Naive B cell (primary cell): ENCODE results near the gene DLGAP4. TPM values are rescaled to one million over a fixed set of nuclear protein-coding genes. Genes with fewer than 3 reads are reported as not detected.

Source experiments
- ATAC-seq, 2 donors: fragments of 150-1000 bp; cut with Tn5 transposase; 2 replicates each; pipeline ENCODE4 v1.10.0; 2021; ENCODE audit warnings: low read depth in 2 of 2, mild to moderate bottlenecking in 2 of 2, moderate library complexity in 2 of 2
- DNase-seq: peaks from one replicate; pipeline ENCODE4 v3.0.0; 2022
- H3K27ac Mint-ChIP-seq, 6 donors: one replicate each; pipeline ENCODE4 v1.8.0; 2020 to 2022; ENCODE audit warnings: mild to moderate bottlenecking in 6 of 6, mixed read lengths in 6 of 6, moderate library complexity in 5 of 6, inconsistent platforms in 2 of 6
- H3K27me3 Mint-ChIP-seq, 3 donors: one replicate each; pipeline ENCODE4 v1.8.0; 2021 to 2022; ENCODE audit warnings: mixed read lengths in 3 of 3, mild to moderate bottlenecking in 1 of 3
- H3K36me3 Mint-ChIP-seq, 2 donors: one replicate each; pipeline ENCODE4 v1.8.0; 2020 to 2022; ENCODE audit warnings: mixed read lengths in 2 of 2, inconsistent platforms in 1 of 2, mild to moderate bottlenecking in 1 of 2
- H3K4me1 Mint-ChIP-seq, 3 donors: one replicate each; pipeline ENCODE4 v1.8.0; 2020 to 2022; ENCODE audit warnings: mixed read lengths in 3 of 3, inconsistent platforms in 1 of 3, mild to moderate bottlenecking in 1 of 3, moderate library complexity in 1 of 3
- H3K4me3 Mint-ChIP-seq, 8 donors: one replicate each; pipeline ENCODE4 v1.8.0; 2020 to 2022; ENCODE audit warnings: mild to moderate bottlenecking in 8 of 8, mixed read lengths in 8 of 8, moderate library complexity in 8 of 8, inconsistent platforms in 2 of 8
- H3K9me3 Mint-ChIP-seq, 7 donors: one replicate each; pipeline ENCODE4 v1.8.0; 2020 to 2022; ENCODE audit warnings: mixed read lengths in 7 of 7, mild to moderate bottlenecking in 5 of 7, inconsistent platforms in 2 of 7, moderate library complexity in 1 of 7
- polyA plus RNA-seq, 6 donors: library from polyadenylated mRNA; unstranded; fragments of 300-500 nt; fragmentation: Illumina TruSeq; gene quantifications; one replicate each; pipeline ENCODE4 v1.2.3, GENCODE V29; 2021; ENCODE audit warnings: low read depth in 6 of 6

DLGAP4 gene
- polyA plus RNA-seq, 6 donors from 2014 or later = 15.3 to 35.5 (median 21.1) TPM

- DNase-seq = no peak
- Mint-ChIP-seq H3K4me1 (no peaks in the 10 kb centered on the region), H3K36me3 (no peaks in the 10 kb centered on the region), H3K27ac (peak overlapping the region in 1 of 6 donors; percentile 6), H3K9me3 (no peaks in the 10 kb centered on the region), H3K4me3 (no peak overlapping the region), H3K27me3 (peaks cover 12 to 33% (median 32%) of the 10 kb centered on the region in 3 donors)
- ATAC-seq = no peak
Measured at GRCh38 chr20:36281785-36282380, 24.3 kb upstream of the DLGAP4 start.

GRCh38 chr20:36284751-36285150 is 21.4 kb upstream of the DLGAP4 start:
- ATAC-seq = no peak
- peaks cover 23 to 48% (median 42%) of the 10 kb centered on the region in 3 donors for H3K27me3 Mint-ChIP-seq

GRCh38 chr20:36285746-36286447 is 20.2 kb upstream of the DLGAP4 start:
- H3K36me3 Mint-ChIP-seq = no peaks in the 10 kb centered on the region
- no peak overlapping the region for H3K27ac Mint-ChIP-seq
- ATAC-seq = no peak
- peaks cover 0 to 3% (median 0%) of the 10 kb centered on the region in 7 donors for H3K9me3 Mint-ChIP-seq
- no peaks in the 10 kb centered on the region for H3K4me1 Mint-ChIP-seq
- no peak overlapping the region for H3K4me3 Mint-ChIP-seq
- H3K27me3 Mint-ChIP-seq = peaks cover 18 to 41% (median 39%) of the 10 kb centered on the region in 3 donors
- no peak for DNase-seq

More at GRCh38 chr20:36284751-36285150, 21.4 kb upstream of the DLGAP4 start:
- Mint-ChIP-seq H3K36me3 (no peaks in the 10 kb centered on the region), H3K4me3 (no peak overlapping the region), H3K4me1 (no peaks in the 10 kb centered on the region), H3K9me3 (peaks cover 0 to 3% (median 0%) of the 10 kb centered on the region in 7 donors), H3K27ac (no peak overlapping the region)
- DNase-seq = no peak

- no peaks in the 10 kb centered on the region for H3K4me1 Mint-ChIP-seq
- no peaks in the 10 kb centered on the region for H3K36me3 Mint-ChIP-seq
- H3K4me3 Mint-ChIP-seq = peak overlapping the region in 1 of 8 donors; percentile 62
- H3K27me3 Mint-ChIP-seq = peaks cover 56 to 80% (median 74%) of the 10 kb centered on the region in 3 donors
- ATAC-seq = no peak
- no peak for DNase-seq
- H3K9me3 Mint-ChIP-seq = peaks cover 0 to 6% (median 0%) of the 10 kb centered on the region in 7 donors
- H3K27ac Mint-ChIP-seq = no peak overlapping the region
Measured at GRCh38 chr20:36297656-36298055, 8.5 kb upstream of the DLGAP4 start.

- DNase-seq (no peak), ATAC-seq (no peak)
- Mint-ChIP-seq H3K27me3 (peaks cover 60 to 83% (median 78%) of the 10 kb centered on the region in 3 donors), H3K4me1 (no peaks in the 10 kb centered on the region), H3K9me3 (peaks cover 0 to 6% (median 0%) of the 10 kb centered on the region in 7 donors), H3K27ac (no peak overlapping the region), H3K36me3 (no peaks in the 10 kb centered on the region), H3K4me3 (no peak overlapping the region)
Measured at GRCh38 chr20:36298061-36298460, 8.1 kb upstream of the DLGAP4 start.

- peaks cover 0 to 3% (median 0%) of the 10 kb centered on the region in 3 donors for H3K4me1 Mint-ChIP-seq
- no peaks in the 10 kb centered on the region for H3K36me3 Mint-ChIP-seq
- peaks cover 0 to 6% (median 0%) of the 10 kb centered on the region in 7 donors for H3K9me3 Mint-ChIP-seq
- no peak overlapping the region for H3K27ac Mint-ChIP-seq
- no peak for DNase-seq
- H3K27me3 Mint-ChIP-seq = peaks cover 68 to 87% (median 84%) of the 10 kb centered on the region in 3 donors
- ATAC-seq = no peak
- H3K4me3 Mint-ChIP-seq = peak overlapping the region in 1 of 8 donors; percentile 33
Measured at GRCh38 chr20:36298795-36299339, 7.3 kb upstream of the DLGAP4 start.

- Mint-ChIP-seq H3K4me1 (peaks cover 0 to 3% (median 0%) of the 10 kb centered on the region in 3 donors), H3K4me3 (no peak overlapping the region), H3K27me3 (peaks cover 73 to 92% (median 86%) of the 10 kb centered on the region in 3 donors), H3K9me3 (peaks cover 0 to 6% (median 0%) of the 10 kb centered on the region in 7 donors), H3K27ac (no peak overlapping the region), H3K36me3 (no peaks in the 10 kb centered on the region)
- no peak for ATAC-seq
- DNase-seq = no peak
Measured at GRCh38 chr20:36299459-36299858, 6.7 kb upstream of the DLGAP4 start.

- Mint-ChIP-seq H3K27me3 (peaks cover 73 to 87% (median 85%) of the 10 kb centered on the region in 3 donors), H3K4me1 (peaks cover 0 to 8% (median 3%) of the 10 kb centered on the region in 3 donors), H3K9me3 (peaks cover 0 to 6% (median 0%) of the 10 kb centered on the region in 7 donors), H3K27ac (no peak overlapping the region), H3K36me3 (no peaks in the 10 kb centered on the region), H3K4me3 (no peak overlapping the region)
- ATAC-seq = no peak
- no peak for DNase-seq
Measured at GRCh38 chr20:36301359-36302119, 4.6 kb upstream of the DLGAP4 start.

- DNase-seq (no peak), ATAC-seq (no peak)
- H3K9me3 Mint-ChIP-seq = peaks cover 0 to 6% (median 0%) of the 10 kb centered on the region in 7 donors
- H3K4me1 Mint-ChIP-seq = peaks cover 5 to 11% (median 6%) of the 10 kb centered on the region in 3 donors
- H3K27me3 Mint-ChIP-seq = peaks cover 62 to 83% (median 82%) of the 10 kb centered on the region in 3 donors
- no peaks in the 10 kb centered on the region for H3K36me3 Mint-ChIP-seq
- no peak overlapping the region for H3K4me3 Mint-ChIP-seq
- peak overlapping the region in 1 of 6 donors; percentile 82 for H3K27ac Mint-ChIP-seq
Measured at GRCh38 chr20:36303020-36303595, 3.0 kb upstream of the DLGAP4 start.

- peaks cover 5 to 11% (median 6%) of the 10 kb centered on the region in 3 donors for H3K4me1 Mint-ChIP-seq
- ATAC-seq = no peak
- H3K9me3 Mint-ChIP-seq = peaks cover 0 to 6% (median 0%) of the 10 kb centered on the region in 7 donors
- H3K4me3 Mint-ChIP-seq = peak overlapping the region in 1 of 8 donors; percentile 42
- peaks cover 63 to 83% (median 82%) of the 10 kb centered on the region in 3 donors for H3K27me3 Mint-ChIP-seq
- no peaks in the 10 kb centered on the region for H3K36me3 Mint-ChIP-seq
- no peak for DNase-seq
- no peak overlapping the region for H3K27ac Mint-ChIP-seq
Measured at GRCh38 chr20:36303831-36304230, 2.3 kb upstream of the DLGAP4 start.

- peaks cover 5 to 11% (median 6%) of the 10 kb centered on the region in 3 donors for H3K4me1 Mint-ChIP-seq
- H3K27me3 Mint-ChIP-seq = peaks cover 64 to 83% (median 83%) of the 10 kb centered on the region in 3 donors
- no peak for ATAC-seq
- no peak for DNase-seq
- no peaks in the 10 kb centered on the region for H3K36me3 Mint-ChIP-seq
- peak overlapping the region in 7 of 8 donors; percentile 48 to 88 (median 69) for H3K4me3 Mint-ChIP-seq
- H3K9me3 Mint-ChIP-seq = peaks cover 0 to 6% (median 0%) of the 10 kb centered on the region in 7 donors
- H3K27ac Mint-ChIP-seq = peak overlapping the region in 1 of 6 donors; percentile 44
Measured at GRCh38 chr20:36304786-36305495, 1.2 kb upstream of the DLGAP4 start.
